ENCODE results near the gene A3GALT2.

DNA sequence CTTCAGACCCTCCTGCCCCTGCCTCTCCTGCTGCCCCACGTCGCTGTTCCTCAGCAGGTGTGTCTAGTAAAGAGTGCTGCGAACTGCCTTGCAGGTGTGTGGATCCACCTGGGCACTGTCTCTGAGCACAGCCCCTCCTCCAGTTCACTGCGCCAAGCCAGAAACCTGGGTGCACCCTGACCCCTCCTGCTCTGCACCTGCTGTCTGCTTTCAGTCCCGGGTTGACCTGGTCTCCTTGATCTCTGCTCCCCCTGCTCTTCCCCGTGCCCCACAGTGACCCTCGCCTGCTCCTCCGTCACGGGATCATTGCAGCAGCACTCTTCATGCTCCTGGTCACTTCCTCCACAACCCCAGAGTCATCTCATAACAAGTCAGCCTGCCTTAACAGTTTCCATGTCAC is 6.5 kb downstream of the A3GALT2 start:
- TF ChIP-seq, protein P1, sequence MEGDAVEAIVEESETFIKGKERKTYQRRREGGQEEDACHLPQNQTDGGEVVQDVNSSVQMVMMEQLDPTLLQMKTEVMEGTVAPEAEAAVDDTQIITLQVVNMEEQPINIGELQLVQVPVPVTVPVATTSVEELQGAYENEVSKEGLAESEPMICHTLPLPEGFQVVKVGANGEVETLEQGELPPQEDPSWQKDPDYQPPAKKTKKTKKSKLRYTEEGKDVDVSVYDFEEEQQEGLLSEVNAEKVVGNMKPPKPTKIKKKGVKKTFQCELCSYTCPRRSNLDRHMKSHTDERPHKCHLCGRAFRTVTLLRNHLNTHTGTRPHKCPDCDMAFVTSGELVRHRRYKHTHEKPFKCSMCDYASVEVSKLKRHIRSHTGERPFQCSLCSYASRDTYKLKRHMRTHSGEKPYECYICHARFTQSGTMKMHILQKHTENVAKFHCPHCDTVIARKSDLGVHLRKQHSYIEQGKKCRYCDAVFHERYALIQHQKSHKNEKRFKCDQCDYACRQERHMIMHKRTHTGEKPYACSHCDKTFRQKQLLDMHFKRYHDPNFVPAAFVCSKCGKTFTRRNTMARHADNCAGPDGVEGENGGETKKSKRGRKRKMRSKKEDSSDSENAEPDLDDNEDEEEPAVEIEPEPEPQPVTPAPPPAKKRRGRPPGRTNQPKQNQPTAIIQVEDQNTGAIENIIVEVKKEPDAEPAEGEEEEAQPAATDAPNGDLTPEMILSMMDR (IDR thresholded peaks at IDR 0.05), result no peak
- no peak for TF ChIP-seq EZH2 (IDR thresholded peaks at IDR 0.05; ENCODE audit: borderline replicate concordance, insufficient read depth, low read depth, low read length, poor library complexity, severe bottlenecking)
